GM21825 (cell line): ENCODE results near the gene VPS51.

Experiments used
- ATAC-seq: cut with Tn5 transposase; IDR thresholded peaks from one replicate; pipeline ENCODE4 v1.9.1; 2021; ENCODE audit warnings: mild to moderate bottlenecking, moderate library complexity; ENCODE audit not compliant: unreplicated experiment

VPS51 gene

DNA sequence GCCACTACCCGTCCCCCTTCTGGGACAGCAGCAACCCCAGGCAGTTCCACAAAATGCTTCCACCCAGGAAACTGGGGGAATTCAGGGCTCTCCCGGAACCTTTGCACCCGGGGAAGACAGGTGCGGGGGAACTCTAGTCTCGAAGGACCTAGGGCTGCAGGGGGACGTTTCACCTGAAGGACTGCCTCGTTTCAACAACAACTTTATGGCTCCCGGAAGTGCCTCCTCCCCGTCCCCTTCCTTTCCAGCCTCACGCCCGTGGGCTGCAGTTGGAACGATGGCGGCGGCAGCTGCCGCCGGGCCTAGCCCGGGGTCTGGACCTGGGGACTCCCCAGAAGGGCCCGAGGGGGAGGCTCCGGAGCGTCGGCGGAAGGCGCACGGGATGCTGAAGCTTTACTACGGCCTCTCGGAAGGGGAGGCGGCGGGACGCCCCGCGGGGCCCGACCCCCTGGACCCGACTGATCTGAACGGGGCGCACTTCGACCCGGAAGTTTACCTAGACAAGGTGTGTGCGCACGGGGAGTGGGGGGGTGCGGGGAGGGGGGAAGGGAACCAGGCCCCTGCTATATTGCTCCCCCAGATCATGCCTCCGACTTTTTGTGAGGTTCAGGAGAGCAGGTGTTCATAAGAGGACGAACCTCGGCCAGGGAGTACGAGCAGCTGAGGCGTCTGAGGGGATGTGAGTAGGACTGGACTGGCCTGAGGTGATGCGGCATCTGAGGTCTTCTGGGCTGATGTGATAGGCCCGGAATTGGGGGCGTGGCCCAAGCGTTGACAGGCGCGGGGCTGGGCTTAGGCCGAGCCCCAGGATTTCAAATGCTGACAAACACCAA is at the start of gene VPS51:
VPS51 (plus strand) TSS at position 241 of the 833 bp plus-strand sequence; CDS start at position 278, 37 bp downstream.
- ATAC-seq = peak; percentile 77

DNA sequence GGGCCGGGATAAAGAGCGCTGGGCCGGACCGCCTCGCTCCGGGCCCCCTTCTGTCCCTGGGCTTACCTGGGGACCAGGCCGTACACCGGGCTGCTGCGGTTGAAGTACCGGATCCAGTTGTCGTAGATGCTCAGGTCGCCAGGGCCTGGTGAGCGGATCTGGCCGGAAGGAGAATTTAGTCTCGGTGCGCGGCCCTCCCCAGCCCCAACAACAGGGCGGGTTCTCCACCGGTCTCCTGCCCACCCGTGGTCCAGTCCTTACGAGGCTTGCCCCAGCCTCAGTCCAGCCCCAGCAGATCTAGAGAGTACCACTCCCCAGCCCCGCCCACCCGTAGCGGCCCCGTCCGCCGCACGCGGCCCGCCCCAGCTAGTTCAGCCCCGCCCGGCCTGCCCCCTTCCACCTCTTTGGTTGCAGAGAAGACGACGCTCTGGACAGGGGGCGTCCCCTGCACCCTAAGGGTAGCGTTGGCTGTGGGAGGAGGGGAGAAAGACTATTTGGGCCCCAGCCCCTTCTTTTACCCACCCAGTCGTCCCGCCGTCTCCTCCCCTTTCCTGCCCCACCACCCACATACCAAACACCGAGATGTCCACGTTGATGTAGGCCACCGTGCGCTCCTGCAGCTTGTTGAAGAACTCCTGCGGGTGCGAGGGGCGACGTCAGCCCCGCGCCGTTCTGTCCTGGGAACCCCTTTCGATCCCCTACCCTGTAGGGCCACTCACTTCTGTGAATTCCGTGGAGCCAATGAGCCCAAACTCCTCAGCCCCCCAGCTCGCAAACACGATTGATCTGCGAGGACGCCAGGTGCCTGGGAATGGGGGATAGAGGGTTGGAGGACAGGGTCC is 48.2 kb upstream of the VPS51 start:
- no peak for ATAC-seq

DNA sequence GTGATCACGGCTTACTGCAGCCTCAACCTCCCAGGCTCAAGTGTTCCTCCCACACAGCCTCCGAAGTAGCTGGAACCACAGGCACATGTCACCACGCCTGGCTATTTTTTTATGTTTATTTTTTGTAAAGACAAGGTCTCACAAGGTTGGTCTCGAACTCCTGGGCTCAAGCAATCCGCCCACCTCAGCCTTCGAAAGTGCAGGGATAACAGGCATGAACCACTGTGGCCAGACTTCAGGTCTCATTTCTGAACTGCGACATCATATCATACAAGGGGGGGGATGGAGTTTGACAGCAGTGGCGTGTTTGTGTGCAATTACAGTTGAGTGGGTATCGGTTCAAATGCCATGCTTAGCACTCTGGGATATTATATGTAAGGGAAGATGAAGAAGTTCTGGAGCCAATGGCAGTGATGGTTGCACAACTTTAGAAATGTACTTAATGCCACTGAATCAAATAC is 44.6 kb upstream of the VPS51 start:
- ATAC-seq = no peak

DNA sequence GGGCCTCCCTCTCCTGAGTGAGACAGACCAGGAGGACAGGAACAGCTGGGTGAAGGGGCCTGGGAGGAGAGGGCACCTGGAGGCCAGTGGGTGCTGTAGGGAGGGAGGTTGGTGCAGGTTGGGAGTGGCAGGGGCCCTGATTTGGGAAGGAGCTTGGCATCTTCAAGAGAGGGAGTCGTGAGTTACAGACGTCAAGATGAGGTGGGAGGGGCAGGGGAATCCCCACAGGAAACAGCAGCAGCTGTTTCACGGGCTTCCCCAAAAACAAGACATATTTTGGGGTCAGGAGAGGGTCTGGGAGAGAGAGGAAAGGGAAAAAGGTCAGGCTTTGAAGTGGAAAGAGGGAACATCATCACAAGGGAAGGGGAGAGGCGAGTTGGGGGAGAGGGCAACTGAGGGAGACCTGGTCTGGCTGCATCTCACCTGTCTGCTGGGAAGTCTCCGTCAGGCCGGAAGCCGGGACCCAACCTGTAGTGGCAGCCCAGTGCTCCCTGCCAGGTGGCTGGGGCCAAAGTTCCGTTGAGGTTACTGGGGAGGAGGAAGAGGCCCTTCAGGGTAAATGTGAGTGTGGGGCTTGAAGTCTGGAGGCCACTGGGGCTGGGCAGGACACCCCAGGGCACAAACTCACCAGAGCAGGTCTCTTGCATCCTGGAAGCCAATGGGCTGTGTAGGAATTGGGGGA is 42.0 kb upstream of the VPS51 start:
- ATAC-seq = no peak

- ATAC-seq = no peak
Observed at GRCh38 chr11:65055538-65055937, 40.5 kb upstream of the VPS51 start.

GRCh38 chr11:65056999-65057398 is 39.0 kb upstream of the VPS51 start:
- no peak for ATAC-seq

DNA sequence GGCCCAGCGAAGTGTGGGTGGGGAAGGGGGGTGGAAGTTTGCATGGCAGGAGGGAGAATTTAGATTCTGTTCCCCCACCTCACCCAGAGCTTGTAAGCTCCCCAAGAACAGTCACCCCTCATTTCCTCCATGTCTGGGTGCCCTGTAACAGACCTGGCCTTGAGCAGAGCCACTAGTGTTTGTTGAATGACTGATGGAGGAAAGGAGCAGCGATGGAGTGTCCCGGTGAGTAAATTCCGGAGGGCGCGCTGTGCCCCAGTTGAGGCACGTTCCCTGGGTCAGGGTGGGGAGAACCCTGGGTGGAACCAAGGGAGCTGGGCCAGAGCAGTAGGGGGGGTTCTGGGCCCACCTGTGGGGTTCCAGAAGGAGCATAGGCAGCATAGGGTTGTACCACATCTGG is 38.5 kb upstream of the VPS51 start:
- no peak for ATAC-seq

GRCh38 chr11:65058012-65058411 is 38.0 kb upstream of the VPS51 start:
- no peak for ATAC-seq

GRCh38 chr11:65058419-65059054 is 37.5 kb upstream of the VPS51 start, which contains the start of gene NAALADL1:
NAALADL1 (minus strand) TSS chr11:65058553; CDS start chr11:65058521, 32 bp downstream.
- ATAC-seq = no peak

DNA sequence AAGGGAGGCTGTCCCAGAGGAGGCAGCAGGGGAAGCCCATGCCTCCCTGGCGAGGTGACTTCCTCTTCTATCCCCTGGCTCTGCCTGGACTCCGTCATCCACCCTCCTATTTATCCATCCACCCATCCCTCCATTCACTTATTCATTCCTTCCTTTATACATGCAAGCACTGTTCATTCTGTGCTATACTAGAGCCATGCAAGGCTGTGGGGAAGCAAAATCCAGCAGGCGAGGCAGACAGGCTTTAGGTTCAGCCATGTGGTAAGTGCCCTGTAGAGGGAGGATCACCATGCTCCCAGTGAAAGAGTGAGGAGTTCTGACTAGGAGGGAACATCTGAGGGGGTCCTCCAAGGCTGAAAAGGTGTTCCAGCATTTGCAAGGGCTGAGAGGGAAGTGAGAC is 36.5 kb upstream of the VPS51 start:
- no peak for ATAC-seq

DNA sequence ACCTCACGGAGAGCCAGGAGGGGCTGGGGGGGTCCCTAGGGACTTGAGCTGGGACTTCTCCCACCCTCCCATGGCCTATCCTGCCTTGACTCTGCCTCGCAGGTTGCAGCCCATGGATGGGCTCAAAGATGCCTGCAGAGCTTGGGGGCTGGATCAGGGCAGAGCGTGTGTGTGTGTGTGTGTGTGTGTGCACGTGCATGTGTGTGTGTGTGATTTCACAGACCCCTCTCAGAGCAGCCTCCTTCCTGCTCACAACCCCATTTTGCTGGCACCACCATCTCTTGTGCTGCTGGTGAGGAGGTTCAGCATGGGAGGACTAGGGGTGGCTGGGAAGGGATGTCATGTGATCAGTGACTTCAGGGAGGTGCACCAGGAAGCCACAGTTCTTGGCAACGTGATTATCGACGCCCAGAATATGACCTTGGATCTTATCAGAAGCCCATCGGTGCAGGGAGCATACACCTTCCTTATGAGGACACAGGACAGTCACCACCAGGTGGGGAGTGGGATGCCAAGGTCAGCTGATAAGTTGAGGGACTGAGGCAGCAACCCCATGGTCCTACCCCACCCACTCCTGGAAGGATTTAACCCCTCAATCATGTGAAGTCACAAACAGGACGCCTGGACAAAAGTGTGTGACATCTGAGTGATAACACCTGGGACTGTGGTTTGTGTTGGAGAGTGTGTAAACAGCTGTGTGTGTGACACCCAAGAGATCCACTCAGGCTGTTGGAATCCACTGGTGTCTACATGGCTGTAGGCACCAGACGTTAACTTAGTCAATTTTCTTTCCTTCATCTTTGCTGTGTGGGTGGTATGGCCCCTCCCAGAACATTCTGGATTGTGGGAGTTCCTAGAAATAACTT is 35.8 kb upstream of the VPS51 start:
- ATAC-seq = no peak

DNA sequence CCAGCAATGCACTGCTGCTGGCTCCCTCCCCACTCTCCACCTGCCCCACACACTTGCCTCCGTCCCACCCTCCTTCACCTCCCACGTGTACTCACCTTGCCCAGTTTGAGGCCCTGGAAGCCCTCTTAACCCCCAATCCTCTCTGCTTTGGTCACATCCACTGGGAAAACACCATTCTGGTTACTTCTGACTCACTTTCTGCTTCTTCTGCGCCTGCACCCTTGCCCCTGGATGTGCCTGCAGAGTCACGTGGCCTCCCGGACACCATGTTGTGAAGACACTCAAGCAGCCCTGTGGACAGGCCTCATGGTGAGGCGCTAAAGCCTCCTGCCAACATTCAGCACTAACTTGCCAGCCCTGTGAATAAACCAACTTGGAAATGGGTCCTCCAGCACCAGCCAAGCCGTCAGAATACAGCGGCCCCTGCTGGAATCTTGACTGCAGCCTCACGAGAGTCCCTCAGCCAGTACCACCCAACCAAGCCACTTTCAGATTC is 35.1 kb upstream of the VPS51 start:
- ATAC-seq = no peak

DNA sequence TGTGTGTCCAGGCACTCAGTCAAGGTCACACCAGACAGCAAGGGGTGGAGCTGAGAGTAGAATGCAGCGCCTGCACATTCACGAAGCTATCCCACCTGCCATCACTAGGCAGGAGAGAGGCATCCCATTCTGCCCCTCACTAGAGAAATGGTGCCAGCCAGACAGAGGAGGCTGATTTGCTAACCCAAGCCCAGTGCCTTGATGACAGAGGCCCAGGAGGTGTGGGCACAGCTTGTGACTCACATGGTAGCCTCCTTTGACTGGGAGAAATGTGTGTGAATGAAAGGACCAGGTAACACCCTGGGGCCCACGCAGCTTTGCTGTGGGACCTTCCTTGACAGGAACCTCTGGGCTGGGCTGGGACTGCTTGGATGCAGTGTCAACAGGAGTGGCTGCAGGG is 32.5 kb upstream of the VPS51 start:
- no peak for ATAC-seq

DNA sequence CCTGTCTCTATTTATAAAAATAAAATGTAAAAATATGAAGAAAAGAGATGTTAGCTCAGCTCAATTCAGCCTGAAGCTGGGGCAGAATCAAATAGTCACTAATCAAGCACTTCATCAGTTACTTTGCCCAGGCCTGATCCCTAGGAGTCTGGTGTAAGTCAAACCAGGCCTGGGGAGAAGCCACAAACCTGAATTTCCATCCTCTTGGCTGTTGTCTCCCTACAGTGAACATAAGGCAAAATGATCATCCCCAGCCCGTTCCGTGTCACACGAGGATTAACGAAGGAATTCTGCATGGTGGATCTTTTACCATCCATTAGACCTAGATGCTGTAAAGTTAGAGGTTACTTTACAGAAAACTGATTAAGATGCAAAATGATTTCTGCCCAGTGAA is 31.2 kb upstream of the VPS51 start:
- no peak for ATAC-seq

DNA sequence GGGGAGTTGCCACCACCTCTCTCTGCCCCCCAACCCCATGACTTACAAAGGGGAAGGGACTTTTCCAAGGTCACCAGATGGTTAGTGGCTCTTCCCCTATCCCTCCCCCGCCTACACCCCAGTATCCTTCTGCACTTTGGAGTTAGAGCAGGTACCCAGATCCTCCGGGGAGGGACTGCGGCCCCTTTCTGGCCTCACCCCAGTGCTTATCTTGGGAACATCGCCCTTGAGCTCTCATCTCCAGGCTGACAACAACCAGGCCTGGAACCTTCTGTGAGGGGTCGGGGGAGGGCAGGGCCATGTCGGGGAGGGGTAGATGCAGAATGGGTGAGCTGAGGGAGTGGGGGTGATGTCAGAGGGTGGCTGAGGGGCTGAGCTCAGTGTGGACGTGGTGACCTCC is 30.2 kb upstream of the VPS51 start:
- ATAC-seq = no peak

DNA sequence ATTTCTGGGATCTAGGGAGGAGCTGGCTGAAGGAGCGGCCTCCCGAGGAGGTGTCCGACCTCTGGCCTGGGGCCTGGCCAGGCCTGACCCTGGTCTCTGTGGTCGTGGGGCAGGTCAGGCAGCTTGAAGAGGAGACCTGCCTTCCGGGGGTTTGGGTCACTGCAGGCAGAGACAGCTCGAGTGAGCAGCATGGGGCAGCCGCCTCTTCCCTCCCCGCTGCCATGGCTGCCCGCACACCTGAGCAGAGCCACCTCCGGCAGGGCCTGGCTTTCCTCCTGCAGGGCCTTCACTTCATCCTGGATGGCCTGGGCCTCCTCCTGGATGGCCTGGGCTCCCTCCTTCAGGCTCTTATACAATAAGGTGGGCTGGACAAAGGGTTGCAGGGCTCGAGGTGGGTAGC is 29.7 kb upstream of the VPS51 start:
- ATAC-seq = no peak

DNA sequence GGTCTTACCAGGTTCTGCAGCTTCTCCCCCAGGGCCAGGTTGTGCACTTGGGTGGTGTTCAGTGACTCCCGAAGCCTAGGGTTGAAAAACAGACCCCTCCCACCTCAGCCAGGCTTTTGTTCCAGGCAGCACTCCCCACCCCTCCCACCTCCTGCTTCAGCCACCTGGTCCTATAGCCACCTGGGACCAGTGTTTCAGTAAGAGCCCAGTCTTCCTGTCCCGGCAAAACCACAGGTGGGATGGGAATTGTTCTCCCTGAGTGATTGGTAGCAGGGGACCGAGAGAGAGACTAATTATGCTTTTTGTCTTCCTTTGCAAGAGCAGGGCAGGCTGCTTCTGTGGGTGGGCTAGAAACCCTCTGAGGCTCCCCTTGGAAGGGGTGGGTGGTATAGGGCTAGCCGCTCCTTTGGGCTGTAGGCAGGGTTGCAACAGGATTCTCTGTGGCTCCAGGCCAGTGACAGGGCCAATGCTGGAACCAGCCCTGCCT is 29.2 kb upstream of the VPS51 start:
- no peak for ATAC-seq

GRCh38 chr11:65067446-65067845 is 28.6 kb upstream of the VPS51 start:
- ATAC-seq = no peak

DNA sequence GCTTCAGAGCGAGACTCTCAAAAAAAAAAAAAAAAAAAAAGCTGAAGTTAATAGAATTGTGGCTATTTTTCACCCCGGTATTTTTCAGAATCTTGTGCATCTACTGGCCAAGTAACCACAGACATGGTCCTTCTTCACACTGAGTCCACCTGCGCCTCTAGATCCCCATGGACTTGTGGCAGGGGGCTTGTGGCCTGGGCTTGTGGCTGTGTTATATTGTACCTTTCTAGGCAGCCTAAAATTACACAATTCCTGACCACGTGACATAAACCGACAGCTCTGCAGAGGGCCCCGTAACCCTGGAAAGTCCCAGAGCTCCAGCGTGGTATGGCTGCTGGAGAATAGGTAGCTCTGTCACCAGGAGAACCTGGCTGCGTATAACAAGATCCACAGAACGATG is 26.8 kb upstream of the VPS51 start:
- ATAC-seq = no peak
